ENCODE results near the gene COPS7A.

The COPS7A gene

DNA sequence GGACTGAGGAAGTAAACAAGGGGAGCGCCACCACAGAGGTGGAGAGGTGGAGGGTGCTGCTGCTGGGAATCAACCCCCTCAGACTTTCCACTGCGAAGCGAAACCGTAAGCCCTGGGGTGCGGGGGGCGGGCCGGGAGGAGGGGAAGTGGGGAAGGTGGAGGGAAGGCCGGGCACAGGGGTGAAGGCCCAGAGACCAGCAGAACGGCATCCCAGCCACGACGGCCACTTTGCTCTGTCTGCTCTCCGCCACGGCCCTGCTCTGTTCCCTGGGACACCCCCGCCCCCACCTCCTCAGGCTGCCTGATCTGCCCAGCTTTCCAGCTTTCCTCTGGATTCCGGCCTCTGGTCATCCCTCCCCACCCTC, 48.5 kb downstream of the COPS7A start, which contains the start of gene LAG3:
LAG3 (plus strand) TSS at position 190 of the 365 bp plus-strand sequence. CDS start 333 bp downstream, outside the sequence.
- in situ Hi-C loops (cut with MboI; ENCODE audit: low sequenced_read_pairs, unreplicated experiment) = no loop called here
- TF ChIP-seq, protein P1, sequence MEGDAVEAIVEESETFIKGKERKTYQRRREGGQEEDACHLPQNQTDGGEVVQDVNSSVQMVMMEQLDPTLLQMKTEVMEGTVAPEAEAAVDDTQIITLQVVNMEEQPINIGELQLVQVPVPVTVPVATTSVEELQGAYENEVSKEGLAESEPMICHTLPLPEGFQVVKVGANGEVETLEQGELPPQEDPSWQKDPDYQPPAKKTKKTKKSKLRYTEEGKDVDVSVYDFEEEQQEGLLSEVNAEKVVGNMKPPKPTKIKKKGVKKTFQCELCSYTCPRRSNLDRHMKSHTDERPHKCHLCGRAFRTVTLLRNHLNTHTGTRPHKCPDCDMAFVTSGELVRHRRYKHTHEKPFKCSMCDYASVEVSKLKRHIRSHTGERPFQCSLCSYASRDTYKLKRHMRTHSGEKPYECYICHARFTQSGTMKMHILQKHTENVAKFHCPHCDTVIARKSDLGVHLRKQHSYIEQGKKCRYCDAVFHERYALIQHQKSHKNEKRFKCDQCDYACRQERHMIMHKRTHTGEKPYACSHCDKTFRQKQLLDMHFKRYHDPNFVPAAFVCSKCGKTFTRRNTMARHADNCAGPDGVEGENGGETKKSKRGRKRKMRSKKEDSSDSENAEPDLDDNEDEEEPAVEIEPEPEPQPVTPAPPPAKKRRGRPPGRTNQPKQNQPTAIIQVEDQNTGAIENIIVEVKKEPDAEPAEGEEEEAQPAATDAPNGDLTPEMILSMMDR (IDR thresholded peaks at IDR 0.05; ENCODE audit: borderline replicate concordance, control extremely low read depth, extremely low read depth, insufficient read depth, missing control alignments) = no peak
- DNase-seq (ENCODE audit: low spot score) = peak; percentile 76

DNA sequence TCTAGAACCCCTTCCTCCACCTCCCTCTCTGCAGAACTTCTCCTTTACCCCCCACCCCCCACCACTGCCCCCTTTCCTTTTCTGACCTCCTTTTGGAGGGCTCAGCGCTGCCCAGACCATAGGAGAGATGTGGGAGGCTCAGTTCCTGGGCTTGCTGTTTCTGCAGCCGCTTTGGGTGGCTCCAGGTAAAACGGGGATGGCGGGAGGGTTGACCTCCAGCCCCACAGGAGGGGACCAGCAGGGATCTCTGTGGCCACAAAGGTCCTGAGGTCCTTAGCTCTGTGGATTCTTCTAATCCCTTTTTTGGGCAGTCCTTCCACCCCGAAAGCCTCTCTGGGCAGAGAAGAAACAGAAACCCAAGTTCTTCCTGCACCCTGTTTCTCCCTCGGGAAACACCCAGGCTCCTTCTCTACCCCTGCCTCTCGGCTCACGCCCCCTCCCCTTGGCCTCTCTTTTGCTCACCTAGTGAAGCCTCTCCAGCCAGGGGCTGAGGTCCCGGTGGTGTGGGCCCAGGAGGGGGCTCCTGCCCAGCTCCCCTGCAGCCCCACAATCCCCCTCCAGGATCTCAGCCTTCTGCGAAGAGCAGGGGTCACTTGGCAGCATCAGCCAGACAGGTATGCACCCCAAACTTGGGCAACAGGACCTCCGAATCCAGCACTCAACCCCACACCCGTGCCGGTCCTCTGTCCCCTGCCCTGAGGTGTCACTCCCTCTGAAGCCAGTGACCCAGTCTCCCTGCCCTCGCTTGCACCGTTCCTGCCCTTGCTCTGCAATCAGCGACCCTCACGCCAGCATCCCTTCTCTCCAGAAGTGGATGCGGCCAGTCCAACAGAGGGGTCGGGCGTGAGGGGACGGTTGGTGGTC, 49.1 kb downstream of the COPS7A start:
- TF ChIP-seq, protein P1 (IDR thresholded peaks at IDR 0.05; ENCODE audit: borderline replicate concordance, control extremely low read depth, extremely low read depth, insufficient read depth, missing control alignments) = no peak
- in situ Hi-C loops (cut with MboI; ENCODE audit: low sequenced_read_pairs, unreplicated experiment) = no loop called here
- DNase-seq (ENCODE audit: low spot score) = peak; percentile 68

DNA sequence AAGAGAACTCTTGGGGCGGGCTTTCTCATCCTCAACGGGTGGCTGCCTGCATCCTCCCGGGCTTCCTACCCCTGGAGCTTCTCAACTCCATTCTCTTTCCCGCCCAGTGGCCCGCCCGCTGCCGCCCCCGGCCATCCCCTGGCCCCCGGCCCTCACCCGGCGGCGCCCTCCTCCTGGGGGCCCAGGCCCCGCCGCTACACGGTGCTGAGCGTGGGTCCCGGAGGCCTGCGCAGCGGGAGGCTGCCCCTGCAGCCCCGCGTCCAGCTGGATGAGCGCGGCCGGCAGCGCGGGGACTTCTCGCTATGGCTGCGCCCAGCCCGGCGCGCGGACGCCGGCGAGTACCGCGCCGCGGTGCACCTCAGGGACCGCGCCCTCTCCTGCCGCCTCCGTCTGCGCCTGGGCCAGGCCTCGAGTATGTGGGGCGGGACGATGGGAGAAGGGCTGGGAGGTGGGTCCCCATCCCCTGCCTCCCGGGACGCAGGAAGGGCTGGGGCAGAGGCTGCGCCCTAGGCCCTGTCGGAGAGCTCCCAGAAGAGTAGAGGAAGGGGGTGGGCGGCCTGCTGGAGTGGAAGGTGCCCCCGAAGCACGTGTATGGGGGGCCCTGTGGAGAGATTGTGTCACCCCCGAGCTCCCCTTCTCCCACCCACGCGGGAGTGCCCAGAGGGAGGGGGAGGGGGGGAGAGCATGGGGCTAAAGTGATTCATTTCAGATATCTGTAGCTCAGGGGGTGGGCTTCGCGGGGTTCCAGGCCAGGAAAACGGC, 49.9 kb downstream of the COPS7A start:
- in situ Hi-C loops (cut with MboI; ENCODE audit: low sequenced_read_pairs, unreplicated experiment) = no loop called here
- no peak for DNase-seq (ENCODE audit: low spot score)
- TF ChIP-seq, protein P1 (IDR thresholded peaks at IDR 0.05; ENCODE audit: borderline replicate concordance, control extremely low read depth, extremely low read depth, insufficient read depth, missing control alignments) = no peak

DNA sequence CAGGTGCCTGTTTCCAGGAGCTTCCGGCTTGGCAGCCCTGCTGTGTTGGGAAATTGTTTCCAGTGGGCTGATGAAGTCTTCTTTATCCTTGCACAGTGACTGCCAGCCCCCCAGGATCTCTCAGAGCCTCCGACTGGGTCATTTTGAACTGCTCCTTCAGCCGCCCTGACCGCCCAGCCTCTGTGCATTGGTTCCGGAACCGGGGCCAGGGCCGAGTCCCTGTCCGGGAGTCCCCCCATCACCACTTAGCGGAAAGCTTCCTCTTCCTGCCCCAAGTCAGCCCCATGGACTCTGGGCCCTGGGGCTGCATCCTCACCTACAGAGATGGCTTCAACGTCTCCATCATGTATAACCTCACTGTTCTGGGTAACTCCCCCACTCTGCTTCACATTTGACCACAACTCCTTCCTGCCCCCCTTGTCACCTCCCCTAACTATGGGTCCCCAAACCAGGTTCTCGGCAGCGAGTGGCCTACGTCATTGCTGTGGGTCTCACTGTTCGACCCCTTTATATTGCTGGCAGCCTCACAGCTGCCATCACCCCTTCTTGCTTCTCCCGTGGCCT, 50.7 kb downstream of the COPS7A start:
- in situ Hi-C loops (cut with MboI; ENCODE audit: low sequenced_read_pairs, unreplicated experiment) = no loop called here
- TF ChIP-seq, protein P1 (IDR thresholded peaks at IDR 0.05; ENCODE audit: borderline replicate concordance, control extremely low read depth, extremely low read depth, insufficient read depth, missing control alignments) = no peak
- DNase-seq (ENCODE audit: low spot score) = no peak

DNA sequence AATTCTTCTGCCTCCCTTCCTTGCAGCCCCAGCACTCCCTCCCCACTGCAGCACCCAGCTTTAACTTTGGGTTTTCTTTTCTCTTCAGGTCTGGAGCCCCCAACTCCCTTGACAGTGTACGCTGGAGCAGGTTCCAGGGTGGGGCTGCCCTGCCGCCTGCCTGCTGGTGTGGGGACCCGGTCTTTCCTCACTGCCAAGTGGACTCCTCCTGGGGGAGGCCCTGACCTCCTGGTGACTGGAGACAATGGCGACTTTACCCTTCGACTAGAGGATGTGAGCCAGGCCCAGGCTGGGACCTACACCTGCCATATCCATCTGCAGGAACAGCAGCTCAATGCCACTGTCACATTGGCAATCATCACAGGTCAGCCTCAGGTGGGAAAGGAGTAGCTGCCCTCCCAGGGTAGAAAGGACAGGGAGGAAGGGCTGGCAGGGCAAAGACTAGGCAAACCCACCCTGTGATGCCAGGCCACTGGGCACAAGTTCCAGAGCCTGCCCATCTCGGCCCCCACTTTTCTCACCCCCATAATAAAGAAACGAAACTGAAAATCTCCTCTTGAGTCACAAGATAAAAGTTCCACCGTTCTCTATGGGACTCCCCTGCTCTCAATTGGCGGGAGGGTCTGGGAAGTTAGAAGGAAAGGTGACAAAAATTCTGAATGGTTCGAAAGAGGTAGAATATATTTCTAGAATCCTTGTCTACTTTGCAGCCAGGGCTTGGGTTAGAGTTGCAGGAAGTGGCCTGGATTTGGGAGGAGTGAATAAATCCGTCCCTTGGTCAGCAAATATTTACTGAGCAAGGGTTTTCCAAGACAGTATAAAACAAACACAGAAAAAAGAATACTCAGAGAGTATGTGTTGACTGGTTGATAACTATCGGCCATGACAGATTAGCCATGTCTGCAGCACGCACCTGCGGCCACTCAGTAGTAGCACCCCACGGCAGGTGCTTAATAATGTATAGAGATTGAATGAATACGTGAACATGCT, 51.6 kb downstream of the COPS7A start:
- DNase-seq (ENCODE audit: low spot score) = no peak
- TF ChIP-seq, protein P1 (IDR thresholded peaks at IDR 0.05; ENCODE audit: borderline replicate concordance, control extremely low read depth, extremely low read depth, insufficient read depth, missing control alignments) = no peak
- in situ Hi-C loops (cut with MboI; ENCODE audit: low sequenced_read_pairs, unreplicated experiment) = no loop called here
